ENCODE data around the gene CTF1.
"Not testable (repeated sequence)": the region's sequence is repeated elsewhere in the genome, so short reads cannot be mapped to it uniquely, and the experiment has no call there.

CTF1 gene

GRCh38 chr16:30934827-30935557 lies 38.6 kb downstream of the CTF1 start:
- DNase-seq = peak; percentile 45

- DNase-seq = peak; percentile 44
Measured at GRCh38 chr16:30937692-30938091, 41.3 kb downstream of the CTF1 start.

DNA sequence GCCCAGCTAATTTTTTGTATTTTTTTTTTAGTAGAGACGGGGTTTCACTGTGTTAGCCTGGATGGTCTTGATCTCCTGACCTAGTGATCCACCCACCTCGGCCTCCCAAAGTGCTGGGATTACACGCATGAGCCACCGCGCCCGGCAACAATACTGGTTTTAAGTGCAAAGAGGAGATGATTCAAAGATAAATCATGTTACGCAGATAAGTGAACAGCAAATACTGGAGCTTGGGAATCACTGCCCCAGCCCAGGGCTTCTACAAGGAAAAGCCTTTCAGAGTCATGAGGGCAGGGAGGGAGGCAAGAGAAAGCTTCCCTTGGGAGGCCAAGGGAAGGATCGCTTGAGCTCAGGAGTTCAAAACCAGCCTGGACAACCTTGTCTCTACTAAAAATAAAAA lies 43.2 kb downstream of the CTF1 start:
- DNase-seq = not testable (repeated sequence)

DNA sequence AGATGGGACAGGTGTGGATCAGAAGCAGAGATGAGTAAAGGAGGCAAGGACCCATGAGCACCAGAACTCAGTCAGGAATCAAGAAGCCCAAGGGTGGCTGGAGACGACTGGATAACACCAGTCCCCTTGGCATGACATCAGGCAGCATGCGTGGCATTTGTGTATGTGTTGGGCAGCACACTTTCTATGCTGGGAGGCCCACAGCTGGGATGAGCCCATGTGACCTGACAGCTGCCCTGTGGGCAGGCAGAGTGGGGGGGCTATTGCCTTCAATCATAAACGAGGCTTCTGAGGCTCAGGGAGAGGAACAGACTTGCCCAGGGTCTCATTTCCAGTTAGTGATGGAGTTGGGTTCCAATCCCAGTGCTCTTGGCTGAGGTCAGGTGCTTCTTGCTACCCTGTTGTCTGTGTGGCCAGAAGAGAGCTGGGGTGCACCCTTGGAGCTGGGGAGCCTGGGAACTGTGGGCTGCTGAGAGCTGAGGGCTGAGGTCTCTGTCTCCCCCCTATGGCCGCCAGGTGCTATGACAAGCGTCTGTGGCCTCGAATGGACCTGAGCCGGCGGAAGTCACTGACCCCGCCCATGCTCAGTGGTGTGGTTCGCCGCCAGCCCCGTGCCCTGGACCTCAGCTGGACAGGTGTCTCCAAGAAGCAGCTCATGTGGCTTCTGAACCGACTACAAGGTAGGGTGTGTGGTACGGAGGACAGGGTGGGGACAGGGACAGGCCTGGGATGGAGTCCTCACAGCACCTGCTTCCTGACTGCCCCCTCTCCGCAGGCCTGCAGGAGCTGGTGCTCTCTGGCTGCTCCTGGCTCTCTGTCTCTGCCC lies 45.4 kb downstream of the CTF1 start:
- peak; percentile 7 for DNase-seq

DNA sequence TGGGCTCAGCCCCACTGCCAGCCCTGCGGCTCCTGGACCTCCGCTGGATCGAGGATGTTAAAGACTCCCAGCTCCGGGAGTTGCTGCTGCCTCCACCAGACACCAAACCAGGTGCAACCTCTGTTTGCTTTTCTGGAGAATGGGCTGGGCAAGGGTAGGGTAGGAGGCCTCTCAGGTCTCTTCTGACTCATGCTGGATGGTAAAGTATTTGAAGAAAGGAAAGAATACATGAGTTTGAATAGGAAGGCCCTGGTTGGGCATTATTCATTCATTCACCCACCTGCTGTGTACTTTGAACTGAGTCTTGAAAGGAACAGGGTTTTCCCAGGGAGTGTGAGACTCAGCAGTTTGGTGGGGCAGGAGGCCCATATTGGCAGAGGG lies 46.0 kb downstream of the CTF1 start:
- DNase-seq = no peak

GRCh38 chr16:30944352-30944751 lies 47.9 kb downstream of the CTF1 start:
- no peak for DNase-seq

- no peak for DNase-seq
Measured at GRCh38 chr16:30946671-30947540, 50.5 kb downstream of the CTF1 start.

DNA sequence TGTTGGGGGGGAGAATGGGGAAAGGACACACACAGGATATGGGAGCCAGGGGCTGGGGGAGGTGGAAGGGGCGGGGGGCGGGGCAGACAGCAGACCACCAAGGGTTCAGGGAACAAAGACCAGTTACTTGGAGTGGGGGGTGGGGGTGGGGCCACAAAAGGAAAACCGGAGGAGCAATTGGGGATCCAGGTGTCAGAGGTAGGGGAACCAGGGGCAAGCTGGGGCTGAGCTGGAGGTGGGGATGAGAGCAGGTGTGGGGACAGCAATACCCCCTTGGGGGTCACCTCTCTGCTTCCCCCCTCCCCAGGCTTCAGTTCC lies 51.1 kb downstream of the CTF1 start:
- DNase-seq = no peak

DNA sequence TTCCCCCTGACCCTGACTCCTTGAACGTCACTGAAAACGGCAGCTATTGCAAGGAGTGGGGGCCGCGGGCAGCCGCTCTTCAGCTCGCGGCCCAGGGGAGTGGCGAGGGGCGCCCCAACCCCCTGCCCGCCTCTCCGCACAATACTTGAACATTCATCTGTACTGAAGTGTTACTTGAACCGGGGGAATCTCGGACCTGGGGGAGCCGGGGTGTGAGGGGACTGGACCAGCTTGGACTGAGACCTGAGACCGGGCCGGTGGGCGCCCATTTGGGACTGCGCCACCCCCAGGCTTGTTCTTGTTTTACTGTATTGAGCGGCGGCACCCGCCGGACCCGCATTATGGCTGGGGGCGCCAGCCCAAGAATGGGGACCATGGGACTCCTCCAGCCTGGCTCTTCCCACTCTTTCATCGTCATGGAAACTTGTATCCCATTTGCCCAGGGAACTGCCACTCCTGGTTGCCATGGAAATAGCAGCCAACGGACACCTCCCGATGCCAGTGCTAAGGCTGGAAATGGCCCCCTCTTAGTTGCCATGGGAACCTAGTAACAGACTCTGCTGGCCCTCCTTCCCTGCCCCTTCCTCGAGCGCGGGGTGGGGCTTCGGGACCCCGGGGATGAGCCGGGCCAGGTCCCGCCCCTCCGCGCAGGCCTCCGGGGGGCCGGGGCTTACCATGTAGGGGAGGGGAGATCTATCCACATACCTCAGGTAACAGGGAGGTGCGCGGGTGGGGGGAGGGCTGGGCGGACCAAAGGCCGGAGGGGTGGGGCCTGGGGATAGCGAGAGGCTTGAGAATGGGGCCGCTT lies 51.6 kb downstream of the CTF1 start:
- DNase-seq = no peak

DNA sequence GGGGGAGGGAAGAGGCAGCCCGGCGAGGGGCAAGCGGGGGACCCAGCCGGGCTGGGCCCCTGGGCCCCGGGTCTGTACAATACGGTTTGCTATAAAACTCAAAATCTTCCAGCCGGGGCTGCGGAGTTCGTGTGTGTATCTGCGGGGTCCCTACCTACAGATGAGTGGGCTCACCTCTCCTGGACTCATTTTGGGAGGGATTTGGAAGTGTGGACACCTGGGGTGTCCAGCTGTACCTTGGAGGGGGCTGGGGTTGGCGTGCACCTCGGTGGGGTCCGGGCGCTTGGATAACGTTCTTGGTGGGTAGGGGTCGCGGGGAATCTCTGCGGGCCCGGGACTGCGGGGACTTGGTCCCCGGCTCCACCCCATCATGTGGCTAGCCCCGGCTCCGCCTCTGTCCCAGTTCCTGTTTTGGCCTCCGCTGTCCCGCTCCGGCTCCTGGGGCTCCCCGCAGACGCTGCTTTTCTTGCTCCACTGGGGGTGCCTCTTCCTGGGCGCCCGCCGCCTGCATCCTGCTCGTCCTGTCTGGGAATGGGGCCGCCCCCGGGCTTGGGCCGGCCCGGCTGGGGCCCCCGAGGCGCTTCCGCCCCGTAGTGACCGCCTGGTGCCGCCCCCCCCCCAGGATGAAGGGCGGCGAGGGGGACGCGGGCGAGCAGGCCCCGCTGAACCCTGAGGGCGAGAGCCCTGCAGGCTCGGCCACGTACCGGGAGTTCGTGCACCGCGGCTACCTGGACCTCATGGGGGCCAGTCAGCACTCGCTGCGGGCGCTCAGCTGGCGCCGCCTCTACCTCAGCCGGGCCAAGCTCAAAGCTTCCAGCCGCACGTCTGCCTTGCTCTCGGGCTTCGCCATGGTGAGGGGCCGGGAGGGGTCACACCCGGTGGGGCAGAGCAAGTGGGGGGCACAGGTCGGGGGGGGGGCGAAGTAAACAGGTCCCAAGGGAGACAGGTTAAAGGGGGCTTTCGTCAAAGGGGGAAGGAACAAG lies 52.5 kb downstream of the CTF1 start, which contains the start of gene ORAI3:
Gene ORAI3, plus strand, starts transcription at position 402 of the 983 bp plus-strand sequence. Its CDS starts 222 bp downstream, at position 624.
- peak; percentile 55 for DNase-seq

- peak; percentile 19 for DNase-seq
Measured at GRCh38 chr16:30949650-30950515, 53.5 kb downstream of the CTF1 start.

GRCh38 chr16:30950516-30951065 lies 54.2 kb downstream of the CTF1 start:
- no peak for DNase-seq

GRCh38 chr16:30951193-30951592 lies 54.8 kb downstream of the CTF1 start:
- no peak for DNase-seq

GRCh38 chr16:30951750-30952149 lies 55.3 kb downstream of the CTF1 start:
- DNase-seq = no peak

GRCh38 chr16:30953111-30953510 lies 56.7 kb downstream of the CTF1 start:
- DNase-seq = no peak
